Raji (cell line): ENCODE results near the gene NOS1AP.

Experiments used
- POLR2A ChIP-seq: IDR thresholded peaks from 2 replicates; pipeline ENCODE4 v1.6.1; 2011; ENCODE audit warnings: low read depth, low read length, control low read depth; ENCODE audit not compliant: insufficient read depth

The NOS1AP gene

DNA sequence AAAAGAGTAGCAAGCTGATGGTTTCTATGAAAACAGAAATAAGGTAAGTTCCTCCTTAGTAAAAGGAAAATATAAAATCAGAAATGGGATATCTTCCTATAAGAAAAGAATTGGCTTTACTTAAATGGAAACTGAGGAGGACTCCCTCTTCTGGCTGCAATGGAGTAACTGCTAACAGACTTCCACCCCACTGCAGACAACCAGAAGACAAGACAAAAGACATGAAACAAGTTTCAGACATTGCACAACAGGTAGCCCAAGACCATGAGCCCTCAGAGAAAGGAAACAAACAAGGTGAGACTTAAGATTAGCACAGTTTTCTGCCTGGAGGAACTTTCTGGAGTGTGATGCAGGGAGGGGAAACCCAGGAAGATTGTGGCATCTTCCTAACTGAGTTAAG is 28.8 kb upstream of the NOS1AP start:
- TF ChIP-seq POLR2A = no peak

DNA sequence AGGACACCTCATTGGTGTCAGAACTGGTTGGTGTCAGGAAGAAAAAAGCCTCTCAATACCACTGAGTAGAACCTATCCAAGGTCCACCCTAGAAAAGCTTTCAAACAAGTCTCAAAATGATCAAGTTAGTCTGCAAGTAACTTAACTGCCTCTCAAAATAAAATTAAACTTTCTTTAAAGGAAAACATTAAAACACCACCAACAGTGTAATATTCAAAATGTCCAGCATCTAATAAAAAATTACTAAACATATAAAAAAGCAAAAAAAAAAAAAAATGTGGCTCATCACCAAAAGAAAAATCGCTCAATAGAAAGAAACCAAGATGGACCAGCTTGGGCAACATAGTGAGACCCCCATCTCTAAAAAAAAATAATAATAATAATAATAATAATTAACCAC is 27.1 kb upstream of the NOS1AP start:
- no peak for TF ChIP-seq POLR2A

DNA sequence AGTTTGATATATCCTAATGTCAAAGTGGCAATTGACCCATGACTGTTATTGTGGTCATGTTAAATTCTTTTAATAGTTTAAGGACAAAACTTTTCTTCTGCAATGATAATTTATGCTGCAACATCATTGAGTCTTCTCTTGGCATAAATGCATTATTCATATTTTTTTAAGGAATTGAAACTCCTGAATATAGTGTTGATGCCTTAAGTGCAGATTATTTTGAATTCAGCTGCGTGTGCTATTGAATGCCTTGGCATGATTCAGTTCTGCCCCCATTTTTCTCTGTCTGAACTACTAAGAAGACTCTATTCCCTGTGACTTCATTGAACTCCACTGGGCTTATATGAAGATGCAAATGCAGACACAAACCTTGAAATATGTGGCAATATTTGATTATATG is 22.6 kb upstream of the NOS1AP start:
- TF ChIP-seq POLR2A = no peak

DNA sequence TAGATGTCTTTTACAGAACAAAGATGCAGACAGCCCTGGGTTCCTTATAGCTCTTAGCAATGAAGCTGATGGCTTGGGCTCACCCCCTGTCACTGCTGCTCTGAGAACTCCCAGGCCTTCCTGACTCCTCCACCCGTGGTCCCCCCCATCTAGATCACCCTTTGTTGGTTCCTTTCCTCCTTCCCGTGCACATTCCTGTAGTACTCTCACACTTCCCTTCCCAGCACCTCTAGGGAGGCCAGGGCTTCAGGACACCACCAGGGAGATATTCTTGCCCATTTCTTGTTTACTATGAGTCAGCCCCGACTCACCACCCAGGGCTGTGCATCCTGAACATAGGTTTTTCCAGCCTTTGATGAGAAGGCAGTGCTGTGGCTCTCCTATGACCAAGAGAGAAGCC is 14.4 kb upstream of the NOS1AP start:
- no peak for TF ChIP-seq POLR2A

DNA sequence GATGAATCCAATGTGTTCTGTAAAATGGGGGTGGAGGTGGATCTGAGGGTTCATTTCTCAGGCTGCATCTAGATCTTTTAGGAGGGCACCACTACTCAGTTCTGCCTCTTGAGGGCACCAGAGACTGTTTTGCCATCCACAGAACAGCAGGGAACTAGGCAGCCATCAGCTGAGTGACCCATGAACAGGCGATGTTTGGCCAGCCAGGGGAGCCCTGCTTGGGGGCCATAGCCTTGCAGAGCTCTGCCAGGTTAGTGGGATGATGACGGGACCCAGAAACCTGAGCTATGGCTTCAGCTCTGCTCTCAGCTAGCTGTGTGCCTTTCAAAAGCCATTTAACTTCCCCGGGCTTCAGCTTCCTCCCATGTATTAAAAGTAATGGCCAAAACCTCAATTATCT is 13.4 kb upstream of the NOS1AP start:
- TF ChIP-seq POLR2A = no peak

DNA sequence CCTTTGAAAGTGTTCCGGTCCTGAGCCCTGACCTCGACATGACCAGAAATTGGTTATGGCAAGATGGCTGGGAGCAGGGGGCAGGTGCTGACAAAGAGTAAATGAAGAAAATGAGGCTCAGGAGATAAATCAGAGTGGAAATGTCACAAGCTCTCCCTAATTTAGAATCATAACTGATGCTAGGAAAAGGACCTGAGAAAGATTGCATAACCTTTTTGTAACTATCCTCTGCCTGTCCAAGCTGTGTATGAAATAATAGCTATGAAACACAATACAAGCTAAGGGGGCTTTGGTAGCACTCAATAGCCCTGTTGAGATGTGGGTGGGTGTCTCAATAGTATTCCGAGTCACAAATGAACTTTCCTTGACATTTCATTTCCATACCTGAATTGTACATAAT is 12.9 kb upstream of the NOS1AP start:
- TF ChIP-seq POLR2A = no peak

DNA sequence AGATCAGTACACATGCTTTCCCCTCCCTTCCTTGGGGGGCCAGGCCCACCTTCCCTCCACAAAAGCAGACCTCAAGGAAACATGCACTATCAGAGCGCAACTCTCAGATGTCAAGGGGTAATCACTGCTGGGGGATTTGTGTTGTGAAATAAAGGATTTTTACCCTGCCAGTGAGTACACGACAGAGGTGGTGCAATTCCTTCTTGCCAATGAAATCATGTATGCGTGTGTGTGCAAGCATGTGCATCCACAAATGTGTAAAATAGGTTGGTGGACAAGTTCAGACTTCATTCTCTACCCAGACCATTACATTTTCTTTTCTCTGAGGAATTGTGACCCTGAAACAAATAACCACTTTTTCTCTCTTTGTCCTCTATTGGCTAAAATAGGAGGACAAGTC is 9.8 kb upstream of the NOS1AP start:
- TF ChIP-seq POLR2A = no peak

DNA sequence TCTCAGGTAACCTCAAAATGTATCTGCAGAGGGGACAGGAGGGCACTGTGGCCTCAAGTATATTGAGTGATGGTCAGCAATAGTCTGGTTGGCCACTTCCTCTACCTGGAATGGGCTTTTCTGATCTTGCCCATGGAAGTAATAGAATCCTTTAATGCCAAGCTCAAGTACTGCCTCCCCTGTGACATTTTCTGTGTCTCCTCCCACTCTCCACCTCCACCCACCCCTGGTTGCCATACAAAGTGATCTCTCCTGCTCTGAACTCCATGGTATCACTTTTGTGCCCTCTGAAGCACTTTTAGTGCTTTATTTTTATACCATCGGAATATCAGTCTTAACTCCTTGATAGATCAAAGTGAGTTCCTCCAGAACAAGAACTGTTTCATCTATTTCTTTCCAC is 9.2 kb upstream of the NOS1AP start:
- no peak for TF ChIP-seq POLR2A

DNA sequence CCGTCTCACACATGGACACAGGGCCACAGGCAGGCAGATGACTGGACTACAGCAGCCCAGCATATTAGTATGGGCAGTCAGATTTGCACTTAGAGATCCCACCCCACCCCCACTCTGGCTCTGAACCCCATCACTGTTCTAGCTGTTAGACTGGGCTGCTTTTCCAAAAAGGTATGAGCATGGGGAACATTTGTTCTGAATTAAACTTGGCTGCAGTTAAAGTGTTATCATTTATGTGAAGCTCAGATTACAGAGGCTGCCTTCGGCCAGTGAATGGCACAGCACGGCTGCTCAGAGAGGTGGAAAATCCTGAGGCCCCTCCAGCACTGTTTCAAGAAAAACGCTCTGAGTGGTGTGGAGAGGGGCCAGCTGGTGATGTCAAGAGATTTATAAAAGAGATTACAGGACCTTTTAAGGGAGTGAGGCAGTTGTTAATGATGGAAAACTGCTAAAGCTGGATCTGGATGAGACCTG is 6.9 kb upstream of the NOS1AP start:
- TF ChIP-seq POLR2A = no peak

DNA sequence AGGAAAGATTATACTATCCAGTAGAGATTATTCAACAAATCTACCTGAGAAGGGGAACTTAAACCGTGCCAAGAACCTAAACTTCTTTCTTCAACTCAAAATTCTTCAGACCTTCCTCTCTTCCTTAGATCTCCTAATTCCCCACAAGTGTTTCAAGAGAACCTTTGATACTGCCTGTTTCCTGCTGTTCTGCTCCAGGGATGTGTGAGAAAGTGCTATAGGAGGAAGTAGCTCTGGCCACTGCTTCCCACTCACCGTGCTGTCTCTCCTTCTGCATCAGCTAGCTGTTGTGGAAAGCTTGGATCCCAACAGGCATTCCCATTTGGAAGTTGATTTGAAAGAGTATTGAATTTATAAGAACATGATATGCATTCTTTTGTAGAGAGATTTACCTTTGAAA is 4.5 kb upstream of the NOS1AP start:
- TF ChIP-seq POLR2A = no peak

DNA sequence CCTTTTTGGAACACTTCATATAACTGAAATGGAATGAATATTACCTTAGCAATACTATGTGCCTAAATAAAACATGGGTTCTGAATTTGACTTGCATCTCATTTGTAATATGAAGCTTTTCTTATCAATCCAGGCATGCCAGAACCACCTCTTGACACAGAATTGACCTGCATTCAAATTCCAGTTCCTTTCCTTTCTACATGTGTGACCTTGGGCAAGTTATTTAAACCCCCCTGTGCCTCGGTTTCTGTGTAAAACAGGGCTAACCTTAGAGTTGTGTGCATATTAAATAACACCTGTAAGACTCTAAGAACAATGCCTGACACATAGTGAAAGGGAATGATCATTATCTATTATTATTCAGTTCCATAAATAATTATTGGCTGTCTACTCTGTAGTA is 2.0 kb upstream of the NOS1AP start:
- TF ChIP-seq POLR2A = no peak

DNA sequence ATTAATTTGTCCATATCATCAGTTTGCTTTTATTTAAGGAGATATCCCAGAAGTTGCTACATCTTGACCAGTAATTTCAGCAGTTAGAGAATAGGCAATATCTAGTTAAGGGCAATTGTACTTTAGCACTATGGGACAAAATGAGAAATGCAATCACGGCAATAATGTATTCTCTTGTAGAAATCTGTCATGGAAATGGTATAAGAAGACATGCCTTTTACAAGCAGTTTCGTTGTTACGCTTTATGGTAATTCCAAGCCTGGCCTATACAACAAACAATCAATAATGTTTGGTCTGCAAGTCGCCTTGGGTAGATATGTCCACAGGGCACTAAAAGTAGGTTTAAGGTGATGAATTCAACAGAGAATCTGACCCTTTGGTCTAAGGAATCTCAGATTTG is 1.2 kb upstream of the NOS1AP start:
- no peak for TF ChIP-seq POLR2A

DNA sequence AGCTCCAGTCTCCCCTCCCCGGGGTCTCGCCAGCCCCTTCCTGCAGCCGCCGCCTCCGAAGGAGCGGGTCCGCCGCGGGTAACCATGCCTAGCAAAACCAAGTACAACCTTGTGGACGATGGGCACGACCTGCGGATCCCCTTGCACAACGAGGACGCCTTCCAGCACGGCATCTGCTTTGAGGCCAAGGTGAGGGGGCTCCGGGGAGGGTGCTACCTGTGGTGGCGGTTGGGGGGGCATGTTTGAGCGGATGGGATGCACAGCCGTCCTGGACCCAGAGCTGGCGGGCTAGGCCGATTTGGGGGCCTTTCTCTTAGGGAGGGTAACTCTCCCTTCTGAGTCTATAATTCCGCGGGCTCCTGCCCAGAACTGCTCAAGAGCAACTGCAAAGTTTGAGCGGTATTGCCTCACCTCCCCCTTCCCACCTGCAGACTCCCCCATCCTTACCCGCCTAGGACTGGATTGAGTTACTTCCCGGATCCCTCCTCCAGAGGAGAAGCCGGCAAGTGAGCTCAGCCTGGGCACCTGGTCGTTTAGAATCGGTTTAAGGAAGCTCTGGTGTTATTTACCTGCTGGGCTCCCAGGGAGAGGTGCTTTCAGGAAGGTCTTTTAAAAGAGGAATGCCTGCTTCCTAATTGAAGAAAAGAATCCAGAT is 730 bp downstream of the NOS1AP start:
- TF ChIP-seq POLR2A = no peak

DNA sequence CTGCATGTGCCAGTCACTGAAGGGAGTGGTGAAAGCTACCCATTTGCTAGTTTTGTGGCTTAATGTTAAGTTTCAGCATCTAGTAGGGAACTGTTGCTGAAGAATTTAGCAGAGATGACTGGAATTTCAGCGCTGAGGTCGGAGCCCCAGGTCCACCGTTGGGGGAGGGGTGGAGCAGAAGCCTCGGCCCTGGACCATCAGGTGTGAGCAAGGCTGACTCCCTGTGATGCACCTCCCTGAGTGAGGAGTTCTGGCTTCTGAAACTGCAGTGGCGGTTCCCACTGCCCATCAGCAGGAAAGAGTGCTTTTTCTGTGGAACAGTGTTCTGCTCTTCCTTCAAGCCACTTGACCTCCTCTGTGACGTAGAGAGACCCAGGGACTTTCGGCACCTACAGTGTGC is 1.3 kb downstream of the NOS1AP start:
- TF ChIP-seq POLR2A = no peak

DNA sequence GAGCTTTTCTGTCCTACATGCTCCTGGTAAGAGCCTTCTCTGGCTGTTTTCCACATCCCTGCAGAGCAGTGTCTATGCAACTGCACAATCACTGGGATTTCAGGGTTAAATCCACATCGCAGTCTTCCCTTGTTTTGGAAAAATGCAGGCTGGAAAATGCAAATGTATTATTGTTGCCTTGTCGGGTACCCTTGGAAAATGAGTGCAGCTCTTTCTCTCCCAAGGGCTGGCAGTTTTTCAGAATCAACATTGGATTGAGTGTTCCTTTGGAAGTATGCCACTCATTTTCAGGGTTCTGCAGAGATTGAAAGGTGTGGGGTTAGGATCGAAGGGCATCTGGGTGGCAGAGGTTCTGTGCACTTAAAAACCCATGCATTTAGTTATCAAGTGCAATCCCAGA is 3.2 kb downstream of the NOS1AP start:
- no peak for TF ChIP-seq POLR2A

DNA sequence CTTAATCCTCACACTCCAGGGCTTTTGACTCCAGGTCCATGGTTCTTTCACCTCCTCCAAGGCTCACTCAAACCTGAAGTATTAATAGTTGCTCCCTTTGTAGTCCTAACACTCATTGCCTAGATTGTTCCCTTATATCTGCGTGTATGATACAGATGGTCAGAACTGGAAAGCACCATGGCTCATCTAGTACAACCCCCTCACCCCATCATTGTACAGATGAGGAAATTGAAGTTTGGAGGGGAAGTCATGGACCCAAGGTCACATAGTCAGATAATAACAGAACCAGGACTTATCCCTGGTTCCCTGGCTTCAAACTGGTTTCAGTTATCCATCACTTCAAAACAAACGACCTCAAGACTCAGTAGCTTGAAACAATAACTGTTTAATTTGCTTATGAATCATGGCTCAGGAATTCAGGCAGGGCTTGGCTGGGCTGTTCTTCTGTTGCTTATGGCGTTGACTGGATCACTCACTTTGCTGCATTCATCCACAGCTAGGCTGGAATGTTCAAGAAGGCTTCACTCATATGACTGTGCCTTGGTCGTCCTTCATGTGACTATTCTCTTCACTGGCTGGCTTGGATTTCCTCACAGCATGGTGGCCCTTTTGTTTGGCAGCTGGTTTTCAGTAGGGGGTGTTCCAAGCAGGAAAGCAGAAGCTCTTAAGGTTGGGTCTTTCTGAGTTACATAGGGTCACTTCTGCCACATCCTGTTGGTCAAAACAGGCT is 5.0 kb downstream of the NOS1AP start:
- TF ChIP-seq POLR2A = no peak

DNA sequence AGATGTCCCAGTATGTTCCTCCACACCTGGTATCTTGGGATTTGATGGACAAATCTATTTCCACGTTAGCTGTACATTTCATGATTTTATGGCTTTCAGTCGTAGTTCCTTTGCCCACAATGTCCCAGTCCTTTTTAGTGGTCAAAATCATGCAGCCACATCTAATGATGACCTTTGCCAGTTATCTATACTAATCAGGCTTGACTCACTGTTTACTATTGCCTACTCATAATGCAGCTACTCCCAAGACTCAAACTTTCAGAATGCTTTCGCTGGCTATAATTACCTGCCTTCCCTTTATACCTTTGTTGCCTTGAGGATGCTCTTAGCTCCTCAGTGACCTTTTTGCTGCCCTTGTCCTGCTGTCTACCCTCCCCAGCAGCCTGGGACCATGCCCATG is 6.4 kb downstream of the NOS1AP start:
- no peak for TF ChIP-seq POLR2A
